HepG2 (cell line): ENCODE data around the gene PCGF6. TPM values are rescaled to one million over a fixed set of nuclear protein-coding genes. Genes with fewer than 3 reads are reported as not detected.

Experiments used
- ATAC-seq: fragments of 200-7000 bp; cut with Tn5 transposase; 3 replicates; pipeline ENCODE4 v1.9.1; 2020; ENCODE audit warnings: mild to moderate bottlenecking, moderate library complexity
- BruUV-seq: library from RNA; stranded (reverse); fragments of 400-500 nt; replicated peaks from 2 replicates; lab custom pipeline; 2021; lab: Mats Ljungman, UMichigan
- CTCF ChIA-PET: fragments of 300-600 bp; formaldehyde crosslinking; extraction: SDS; loops from one replicate; lab custom pipeline; 2021; ENCODE audit warnings: low total read pairs, inconsistent platforms, low intra/inter-chr PET ratio; lab: Yijun Ruan, JAX
- POLR2A ChIA-PET: fragments of 350-600 bp; sonication (Branson Sonifier 250); formaldehyde crosslinking; loops from one replicate; lab custom pipeline; 2020; ENCODE audit warnings: antibody characterized with exemption, inconsistent platforms; lab: Yijun Ruan, JAX
- DNase-seq: peaks from one replicate; pipeline ENCODE4 v3.0.0-alpha.2; 2015; ENCODE audit warnings: low spot score
- FAIRE-seq: peaks from 3 replicates; lab custom pipeline; 2011; peaks lifted over from hg19 to GRCh38; lab: Jason Lieb, UNC
- H2AFZ ChIP-seq: one replicate; pipeline ENCODE4 v1.6.1; 2011; ENCODE audit warnings: low read length, inconsistent platforms
- H3K27ac ChIP-seq: fragments of 300-600 bp; 3 replicates; pipeline ENCODE4 v1.8.0; 2011; ENCODE audit warnings: mixed run types, mild to moderate bottlenecking, mixed read lengths, low read length, inconsistent platforms; ENCODE audit not compliant: insufficient read depth; ENCODE audit errors: extremely low read length
- H3K27me3 ChIP-seq, 2 experiments: fragments of 200-600 bp in 1 of 2; 2 replicates in 1 of 2; 3 replicates in 1 of 2; pipeline versions ENCODE4 v1.6.0 to v1.8.0; 2011; ENCODE audit warnings: low read length in 2 of 2, mild to moderate bottlenecking in 2 of 2, moderate library complexity in 2 of 2, inconsistent platforms in 1 of 2; ENCODE audit not compliant: insufficient read depth in 2 of 2, control insufficient read depth in 1 of 2
- H3K36me3 ChIP-seq, 2 experiments: fragments of 200-600 bp in 1 of 2; replicated peaks in 1 of 2; 2 replicates in 1 of 2; 3 replicates in 1 of 2; pipeline versions ENCODE4 v1.5.1 to v1.8.0; 2011; ENCODE audit warnings: low read length in 2 of 2, inconsistent platforms in 1 of 2; ENCODE audit not compliant: insufficient read depth in 2 of 2, control insufficient read depth in 1 of 2
- H3K4me1 ChIP-seq: 2 replicates; pipeline ENCODE4 v1.5.1; 2012; ENCODE audit warnings: low read length, inconsistent platforms; ENCODE audit not compliant: insufficient read depth
- H3K4me2 ChIP-seq: 2 replicates; pipeline ENCODE4 v1.6.0; 2011; ENCODE audit warnings: low read depth, low read length, inconsistent platforms
- H3K4me3 ChIP-seq, 3 experiments: fragments of 200-600 bp in 1 of 3; sonication (generic), shearing (Covaris generic) in 1 of 3; replicated peaks in 1 of 3; 2 replicates each; pipeline ENCODE4 v1.5.1; 2011 to 2016; ENCODE audit warnings: low read length in 3 of 3, inconsistent platforms in 2 of 3, low read depth in 2 of 3, mild to moderate bottlenecking in 2 of 3, control low read depth in 1 of 3, mixed read lengths in 1 of 3; ENCODE audit not compliant: insufficient read depth in 1 of 3
- H3K79me2 ChIP-seq: one replicate; pipeline ENCODE4 v1.6.1; 2011; ENCODE audit warnings: low read length, inconsistent platforms; ENCODE audit not compliant: insufficient read depth
- H3K9ac ChIP-seq: 2 replicates; pipeline ENCODE4 v1.6.0; 2011; ENCODE audit warnings: mild to moderate bottlenecking, low read depth, low read length, inconsistent platforms; ENCODE audit not compliant: insufficient read depth
- H3K9me3 ChIP-seq: 2 replicates; pipeline ENCODE4 v1.5.1; 2012; ENCODE audit warnings: mild to moderate bottlenecking, low read length
- H4K20me1 ChIP-seq: 2 replicates; pipeline ENCODE4 v1.6.0; 2011; ENCODE audit warnings: inconsistent platforms, mild to moderate bottlenecking, low read length, moderate library complexity; ENCODE audit not compliant: insufficient read depth
- KLF15 ChIP-seq: sonication (generic); formaldehyde crosslinking; IDR thresholded peaks from 2 replicates; pipeline ENCODE4 v1.8.1; 2023; ENCODE audit warnings: borderline replicate concordance, mild to moderate bottlenecking, inconsistent platforms, missing genetic modification reagents, mixed read lengths
- NCOA1 ChIP-seq: sonication (generic); formaldehyde crosslinking; IDR thresholded peaks from 2 replicates; pipeline ENCODE4 v1.9.0; 2021; ENCODE audit warnings: missing genetic modification reagents
- NKX3-1 ChIP-seq: sonication (generic); formaldehyde crosslinking; IDR thresholded peaks from 2 replicates; pipeline ENCODE4 v1.5.0; 2020; ENCODE audit warnings: missing genetic modification reagents
- PRDM4 ChIP-seq: sonication (generic); formaldehyde crosslinking; IDR thresholded peaks from 2 replicates; pipeline ENCODE4 v1.9.0; 2021; ENCODE audit warnings: missing genetic modification reagents, borderline replicate concordance
- RAD21 ChIP-seq: fragments of 450-650 bp; formaldehyde crosslinking; IDR thresholded peaks from 2 replicates; pipeline ENCODE4 v1.5.0; 2020; ENCODE audit warnings: mild to moderate bottlenecking
- SP4 ChIP-seq: sonication (generic); formaldehyde crosslinking; IDR thresholded peaks from 2 replicates; pipeline ENCODE4 v1.8.1; 2023; ENCODE audit warnings: mild to moderate bottlenecking, missing genetic modification reagents
- SP5 ChIP-seq: IDR thresholded peaks from 2 replicates; pipeline ENCODE4 v1.6.1; 2016; ENCODE audit warnings: low read depth, borderline replicate concordance
- WIZ ChIP-seq: sonication (generic); formaldehyde crosslinking; IDR thresholded peaks from 2 replicates; pipeline ENCODE4 v1.5.1; 2020; ENCODE audit warnings: mild to moderate bottlenecking, missing genetic modification reagents
- ZNF264 ChIP-seq: sonication (generic); formaldehyde crosslinking; IDR thresholded peaks from 2 replicates; pipeline ENCODE4 v1.4.0; 2020; ENCODE audit warnings: missing genetic modification reagents
- ZNF501 ChIP-seq: sonication (generic); formaldehyde crosslinking; IDR thresholded peaks from 2 replicates; pipeline ENCODE4 v1.5.1; 2020; ENCODE audit warnings: mild to moderate bottlenecking, moderate library complexity, missing genetic modification reagents
- WGBS: methylation state at CpG from one replicate; pipeline ENCODE4 v1.1.6; 2017; ENCODE audit warnings: low lambda C conversion rate; 5-methylcytosine and 5-hydroxymethylcytosine counted together
- in situ Hi-C: cut with HindIII; loops from 2 replicates; pipeline ENCODE4 v1.10.0; 2017; ENCODE audit warnings: low pct_unique_long_range_greater_than_20kb; ENCODE audit not compliant: extremely low pct_ligation_motif_present
- intact Hi-C: fragments of 100-400 bp; cut with micrococcal nuclease; formaldehyde crosslinking; loops from one replicate; pipeline ENCODE4 v1.10.0; 2022; ENCODE audit not compliant: unreplicated experiment
- polyA plus RNA-seq, 8 experiments: library from polyadenylated mRNA; depleted of rRNA in 3 of 8; stranded (reverse) in 7 of 8; unstranded in 1 of 8; fragments of >200 nt; fragmentation: Illumina TruSeq in 4 of 8; extraction: Trizol in 4 of 8; gene quantifications; 2 replicates each; pipeline versions ENCODE4 v1.2.1 to v1.2.3, GENCODE V29; 2011 to 2016; ENCODE audit warnings: low read depth in 4 of 8, missing spikeins in 1 of 8, mixed read lengths in 1 of 8; ENCODE audit not compliant: insufficient read depth in 1 of 8
- total RNA-seq, 5 experiments: library from RNA; depleted of rRNA; stranded (reverse); fragments of >200 nt; fragmentation: Illumina TruSeq; extraction: Trizol; gene quantifications; 2 replicates each; pipeline ENCODE4 v1.2.3, GENCODE V29; 2016; ENCODE audit warnings: low read depth in 1 of 5
- TF ChIP-seq, protein P1 (sequence below): sonication (generic); formaldehyde crosslinking; IDR thresholded peaks from 2 replicates; pipeline ENCODE4 v1.4.0; 2020; ENCODE audit warnings: mild to moderate bottlenecking, missing genetic modification reagents
- TF ChIP-seq, protein P2 (sequence below): sonication (generic); formaldehyde crosslinking; IDR thresholded peaks from 2 replicates; pipeline ENCODE4 v1.4.0; 2020; ENCODE audit warnings: missing genetic modification reagents

Gene PCGF6
- total and polyA plus RNA-seq, 2 of the 13 experiments (the other 11 are each of a cell fraction or from before 2014, with no cell fraction given), result 5.2 to 19.4 TPM

GRCh38 chr10:103396789-103397087, 45.8 kb upstream of the PCGF6 start:
- H3K27me3 ChIP-seq, result no peaks in the 10 kb centered on the region; a peak in 1 of 5 replicates
- H3K9me3 ChIP-seq, result no peaks in the 10 kb centered on the region
- peaks cover 6 to 36% of the 10 kb centered on the region in 2 experiments; a peak in 4 of 5 replicates for H3K36me3 ChIP-seq
- peak overlapping the region; percentile 71 to 94 (median 84) for H3K4me3 ChIP-seq
- peak overlapping the region; percentile 88 for H3K4me2 ChIP-seq
- CTCF ChIA-PET, result no interaction called here
- intact Hi-C loops (no loop called here), in situ Hi-C loops (no loop called here)
- H3K27ac ChIP-seq, result peak overlapping the region; percentile 55
- ATAC-seq, result no peak
- H3K79me2 ChIP-seq, result peaks cover 55% of the 10 kb centered on the region
- H4K20me1 ChIP-seq, result no peaks in the 10 kb centered on the region
- WGBS, result 1% methylated on average over 3 of the region's 8 CpGs
- DNase-seq, result no peak
- TSS peak; percentile 85 for BruUV-seq
- peak overlapping the region; percentile 75 for H2AFZ ChIP-seq
- peaks cover 49% of the 10 kb centered on the region for H3K4me1 ChIP-seq
- no peak for FAIRE-seq
- peak overlapping the region; percentile 93 for H3K9ac ChIP-seq
- POLR2A ChIA-PET, result interaction anchor here (0.8 to 1.8 kb wide), 10 partner anchors 9 to 265 kb away, joined by 3 to 10 read pairs (median 4); partner anchors contain the start of genes PCGF6 and TAF5
- TF ChIP-seq RAD21 (CRISPR knock-in tag) (0 out of 2 replicates have a peak, but pooled peaks have one; percentile 26), ZNF264 (CRISPR knock-in tag) (peak; percentile 27; the same call in 1 of the 2 replicates), NCOA1 (CRISPR knock-in tag) (0 out of 2 replicates have a peak, but pooled peaks have one; percentile 47), KLF15 (CRISPR knock-in tag) (no peak), PRDM4 (CRISPR knock-in tag) (0 out of 2 replicates have a peak, but pooled peaks have one; percentile 46), ZNF501 (CRISPR knock-in tag) (peak; percentile 6; the same call in 1 of the 2 replicates), WIZ (CRISPR knock-in tag) (0 out of 2 replicates have a peak, but pooled peaks have one; percentile 5), SP5 (CRISPR knock-in tag) (no peak), NKX3-1 (CRISPR knock-in tag) (peak; percentile 5; the same call in 1 of the 2 replicates), SP4 (CRISPR knock-in tag) (no peak)
- TF ChIP-seq, protein P1, sequence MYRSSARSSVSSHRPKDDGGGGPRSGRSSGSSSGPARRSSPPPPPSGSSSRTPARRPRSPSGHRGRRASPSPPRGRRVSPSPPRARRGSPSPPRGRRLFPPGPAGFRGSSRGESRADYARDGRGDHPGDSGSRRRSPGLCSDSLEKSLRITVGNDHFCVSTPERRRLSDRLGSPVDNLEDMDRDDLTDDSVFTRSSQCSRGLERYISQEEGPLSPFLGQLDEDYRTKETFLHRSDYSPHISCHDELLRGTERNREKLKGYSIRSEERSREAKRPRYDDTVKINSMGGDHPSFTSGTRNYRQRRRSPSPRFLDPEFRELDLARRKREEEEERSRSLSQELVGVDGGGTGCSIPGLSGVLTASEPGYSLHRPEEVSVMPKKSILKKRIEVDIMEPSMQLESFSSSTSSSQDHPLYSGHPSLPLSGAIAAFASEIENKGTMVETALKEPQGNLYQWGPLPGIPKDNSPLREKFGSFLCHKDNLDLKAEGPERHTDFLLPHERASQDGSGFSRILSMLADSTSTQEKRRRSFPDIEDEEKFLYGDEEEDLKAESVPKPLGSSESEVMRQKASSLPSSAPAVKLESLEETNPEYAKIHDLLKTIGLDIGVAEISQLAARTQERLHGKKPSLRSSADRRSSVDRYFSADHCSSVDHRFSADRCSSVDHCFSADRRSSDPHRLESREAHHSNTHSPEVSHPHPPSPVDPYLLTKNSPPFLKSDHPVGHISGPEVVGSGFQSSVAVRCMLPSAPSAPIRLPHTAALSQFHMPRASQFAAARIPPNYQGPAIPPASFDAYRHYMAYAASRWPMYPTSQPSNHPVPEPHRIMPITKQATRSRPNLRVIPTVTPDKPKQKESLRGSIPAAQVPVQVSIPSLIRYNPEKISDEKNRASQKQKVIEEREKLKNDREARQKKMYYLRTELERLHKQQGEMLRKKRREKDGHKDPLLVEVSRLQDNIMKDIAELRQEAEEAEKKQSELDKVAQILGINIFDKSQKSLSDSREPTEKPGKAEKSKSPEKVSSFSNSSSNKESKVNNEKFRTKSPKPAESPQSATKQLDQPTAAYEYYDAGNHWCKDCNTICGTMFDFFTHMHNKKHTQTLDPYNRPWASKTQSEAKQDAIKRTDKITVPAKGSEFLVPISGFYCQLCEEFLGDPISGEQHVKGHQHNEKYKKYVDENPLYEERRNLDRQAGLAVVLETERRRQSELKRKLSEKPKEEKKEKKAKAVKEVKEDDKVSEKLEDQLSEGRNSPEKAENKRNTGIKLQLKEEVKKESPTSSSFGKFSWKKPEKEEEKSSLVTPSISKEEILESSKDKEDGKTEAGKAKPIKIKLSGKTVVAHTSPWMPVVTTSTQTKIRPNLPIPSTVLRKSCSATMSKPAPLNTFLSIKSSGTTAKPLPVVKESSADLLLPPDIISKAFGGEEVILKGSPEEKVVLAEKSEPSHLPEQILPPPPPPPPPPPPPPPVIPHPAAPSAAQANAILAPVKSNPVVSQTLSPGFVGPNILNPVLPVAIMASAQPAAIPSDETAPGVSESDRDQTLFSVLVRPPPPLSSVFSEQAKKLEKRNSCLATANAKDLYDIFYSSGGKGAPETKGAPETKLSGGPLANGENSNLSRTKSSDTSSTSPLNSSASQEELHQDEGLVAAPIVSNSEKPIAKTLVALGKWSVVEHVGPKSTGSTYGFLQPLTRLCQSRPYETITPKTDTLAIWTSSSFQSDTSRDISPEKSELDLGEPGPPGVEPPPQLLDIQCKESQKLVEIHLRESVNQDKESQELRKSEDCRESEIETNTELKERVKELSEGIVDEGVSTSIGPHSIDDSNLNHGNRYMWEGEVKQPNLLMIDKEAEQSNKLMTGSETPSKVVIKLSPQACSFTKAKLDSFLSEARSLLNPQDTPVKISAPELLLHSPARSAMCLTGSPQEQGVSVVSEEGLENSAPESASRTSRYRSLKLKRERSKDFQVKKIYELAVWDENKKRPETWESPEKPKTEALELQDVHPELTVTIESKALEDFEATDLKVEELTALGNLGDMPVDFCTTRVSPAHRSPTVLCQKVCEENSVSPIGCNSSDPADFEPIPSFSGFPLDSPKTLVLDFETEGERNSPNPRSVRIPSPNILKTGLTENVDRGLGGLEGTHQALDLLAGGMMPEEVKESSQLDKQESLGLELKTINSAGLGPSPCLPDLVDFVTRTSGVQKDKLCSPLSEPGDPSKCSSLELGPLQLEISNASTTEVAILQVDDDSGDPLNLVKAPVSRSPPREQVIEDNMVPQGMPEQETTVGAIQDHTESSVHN (CRISPR knock-in tag), result peak; percentile 83; the same call in 1 of the 2 replicates
- TF ChIP-seq, protein P2, sequence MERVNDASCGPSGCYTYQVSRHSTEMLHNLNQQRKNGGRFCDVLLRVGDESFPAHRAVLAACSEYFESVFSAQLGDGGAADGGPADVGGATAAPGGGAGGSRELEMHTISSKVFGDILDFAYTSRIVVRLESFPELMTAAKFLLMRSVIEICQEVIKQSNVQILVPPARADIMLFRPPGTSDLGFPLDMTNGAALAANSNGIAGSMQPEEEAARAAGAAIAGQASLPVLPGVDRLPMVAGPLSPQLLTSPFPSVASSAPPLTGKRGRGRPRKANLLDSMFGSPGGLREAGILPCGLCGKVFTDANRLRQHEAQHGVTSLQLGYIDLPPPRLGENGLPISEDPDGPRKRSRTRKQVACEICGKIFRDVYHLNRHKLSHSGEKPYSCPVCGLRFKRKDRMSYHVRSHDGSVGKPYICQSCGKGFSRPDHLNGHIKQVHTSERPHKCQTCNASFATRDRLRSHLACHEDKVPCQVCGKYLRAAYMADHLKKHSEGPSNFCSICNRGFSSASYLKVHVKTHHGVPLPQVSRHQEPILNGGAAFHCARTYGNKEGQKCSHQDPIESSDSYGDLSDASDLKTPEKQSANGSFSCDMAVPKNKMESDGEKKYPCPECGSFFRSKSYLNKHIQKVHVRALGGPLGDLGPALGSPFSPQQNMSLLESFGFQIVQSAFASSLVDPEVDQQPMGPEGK (CRISPR knock-in tag), result no peak
